Measurements from ENCODE around the gene SLAMF7.
A peak's percentile ranks its signal among the peaks of the same experiment; 100 is the strongest.
"Not testable (repeated sequence)": the region's sequence is repeated elsewhere in the genome, so short reads cannot be mapped to it uniquely, and the experiment has no call there.

SLAMF7 gene

GRCh38 chr1:160720356-160721085 lies 18.5 kb upstream of the SLAMF7 start:
- DNase-seq (ENCODE audit: low spot score) = no peak

DNA sequence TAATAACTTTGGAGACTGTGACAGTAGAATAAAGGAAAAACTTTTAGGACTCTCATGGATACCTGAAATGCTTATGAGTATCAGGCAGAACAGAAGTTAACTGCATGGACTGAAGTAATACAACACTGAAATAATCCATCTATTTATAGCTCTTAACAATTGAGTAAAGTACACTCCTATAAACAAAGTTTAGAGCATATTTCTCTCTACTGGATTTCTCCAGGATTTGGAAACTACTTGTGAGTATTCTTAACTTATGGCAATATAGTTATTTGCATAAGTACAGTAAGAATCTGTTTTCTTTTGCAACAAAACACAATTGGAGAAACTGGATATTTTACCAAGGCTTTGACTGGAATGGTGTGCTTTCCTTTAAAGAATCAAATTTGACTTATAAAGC lies 17.6 kb upstream of the SLAMF7 start:
- no peak for DNase-seq (ENCODE audit: low spot score)

GRCh38 chr1:160722726-160723125 lies 16.3 kb upstream of the SLAMF7 start:
- DNase-seq (ENCODE audit: low spot score) = no peak

DNA sequence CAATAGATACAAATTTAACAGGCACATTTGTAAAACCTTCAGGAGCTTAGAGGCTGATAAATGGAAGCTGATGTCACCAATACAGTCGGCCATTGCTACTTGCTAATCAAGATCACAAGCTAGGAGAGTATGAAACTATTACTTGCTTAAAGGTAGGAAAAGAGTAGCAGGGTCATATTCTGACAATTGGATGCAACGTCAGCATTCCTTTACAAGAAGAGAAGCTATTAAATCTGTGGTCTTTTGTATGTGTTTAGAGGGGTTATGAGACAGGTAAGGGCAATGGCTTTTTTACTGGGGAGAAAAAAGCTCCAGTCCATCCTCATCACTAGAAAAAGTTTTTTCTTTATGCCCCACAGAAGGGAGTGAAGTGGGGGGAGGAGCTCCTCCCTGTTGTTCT lies 15.7 kb upstream of the SLAMF7 start:
- DNase-seq (ENCODE audit: low spot score) = no peak

GRCh38 chr1:160724465-160725242 lies 14.4 kb upstream of the SLAMF7 start:
- no peak for DNase-seq (ENCODE audit: low spot score)

GRCh38 chr1:160726114-160726497 lies 12.9 kb upstream of the SLAMF7 start:
- no peak for DNase-seq (ENCODE audit: low spot score)

DNA sequence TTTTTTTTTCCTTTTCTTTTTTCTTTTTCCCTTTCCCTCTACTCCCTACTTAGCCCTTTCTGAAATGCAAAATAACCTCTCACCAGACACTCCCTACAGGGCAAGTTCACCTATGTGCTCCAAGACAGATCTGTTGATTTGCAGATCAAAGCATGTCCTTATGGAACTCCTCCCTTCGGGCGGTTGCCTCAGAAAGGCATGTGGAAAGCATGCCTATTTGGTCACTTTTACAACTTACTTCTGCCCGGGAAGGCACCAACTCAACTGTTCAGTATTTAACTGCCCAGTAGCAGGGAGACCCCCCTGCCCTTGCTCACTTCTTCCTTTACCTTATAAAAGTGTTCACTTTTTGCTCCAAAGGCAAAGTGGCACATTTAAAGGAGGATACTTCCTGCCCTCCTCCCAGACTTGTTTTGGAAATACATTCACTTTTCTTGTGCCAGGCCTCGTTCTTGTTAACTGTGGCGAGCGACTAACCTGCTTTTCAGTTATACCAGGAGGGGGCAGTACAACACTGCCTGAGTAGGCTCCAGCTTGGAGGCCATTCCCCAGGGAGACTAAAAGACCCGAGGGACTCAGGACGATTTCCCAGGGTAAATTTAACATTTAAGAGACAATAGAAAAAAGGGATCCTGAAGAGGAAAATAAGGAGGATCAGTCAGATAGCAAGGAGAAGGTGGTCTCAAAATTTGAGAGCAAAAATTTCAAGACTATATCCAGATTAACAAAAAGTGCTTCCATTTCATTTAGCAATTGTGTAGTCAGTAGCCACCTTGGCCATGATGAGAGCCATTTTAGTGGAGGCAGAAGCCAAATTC lies 12.3 kb upstream of the SLAMF7 start:
- peak; percentile 43 for DNase-seq (ENCODE audit: low spot score)

GRCh38 chr1:160727316-160727640 lies 11.8 kb upstream of the SLAMF7 start:
- DNase-seq (ENCODE audit: low spot score) = no peak

GRCh38 chr1:160731564-160731963 lies 7.5 kb upstream of the SLAMF7 start:
- not testable (repeated sequence) for DNase-seq (ENCODE audit: low spot score)

GRCh38 chr1:160731990-160732389 lies 7.1 kb upstream of the SLAMF7 start:
- no peak for DNase-seq (ENCODE audit: low spot score)

- DNase-seq (ENCODE audit: low spot score) = no peak
These were observed 5.1 kb upstream of the SLAMF7 start for GRCh38 chr1:160733898-160734297.

- DNase-seq (ENCODE audit: low spot score) = no peak
These were observed 4.7 kb upstream of the SLAMF7 start for GRCh38 chr1:160734301-160734700.

DNA sequence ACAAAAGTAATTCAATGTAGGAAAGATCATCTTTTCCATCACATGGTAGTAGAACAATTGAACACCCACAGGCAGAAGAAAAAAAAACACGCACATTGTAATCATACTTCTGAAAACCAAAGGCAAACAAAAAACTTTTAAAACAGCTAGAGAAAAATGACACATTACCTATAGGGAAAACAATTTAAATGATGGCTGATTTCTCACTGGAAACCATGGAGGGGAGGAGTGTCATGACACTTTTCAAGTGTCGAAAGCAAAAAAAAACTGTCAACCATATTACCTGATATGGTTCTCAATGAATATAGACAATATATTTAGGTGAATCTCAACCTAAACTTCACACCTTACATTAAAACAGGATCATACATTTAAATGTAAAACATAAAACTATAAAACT lies 776 bp upstream of the SLAMF7 start:
- no peak for DNase-seq (ENCODE audit: low spot score)

GRCh38 chr1:160740133-160740688 lies 1.2 kb downstream of the SLAMF7 start:
- DNase-seq (ENCODE audit: low spot score) = no peak

DNA sequence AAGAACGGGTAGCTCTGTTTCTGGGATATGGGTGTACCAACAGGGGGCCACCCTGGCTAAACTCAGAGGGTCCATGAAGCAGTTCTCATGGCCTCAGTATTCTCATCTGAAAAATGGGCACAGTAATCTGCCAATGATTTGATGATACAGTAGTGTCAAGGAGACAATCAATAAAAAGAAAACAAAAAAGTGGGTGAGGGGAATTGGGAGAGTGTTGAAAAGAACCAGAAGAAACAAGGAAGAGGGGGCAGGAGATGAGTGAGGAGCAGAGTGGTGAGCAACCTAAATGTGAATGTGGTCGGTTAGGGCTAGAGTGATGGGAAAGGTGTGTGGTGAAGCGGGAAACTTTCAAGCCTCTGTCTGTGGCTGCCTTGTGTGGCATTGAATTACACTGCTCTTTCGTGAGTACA lies 2.0 kb downstream of the SLAMF7 start:
- DNase-seq (ENCODE audit: low spot score) = no peak

DNA sequence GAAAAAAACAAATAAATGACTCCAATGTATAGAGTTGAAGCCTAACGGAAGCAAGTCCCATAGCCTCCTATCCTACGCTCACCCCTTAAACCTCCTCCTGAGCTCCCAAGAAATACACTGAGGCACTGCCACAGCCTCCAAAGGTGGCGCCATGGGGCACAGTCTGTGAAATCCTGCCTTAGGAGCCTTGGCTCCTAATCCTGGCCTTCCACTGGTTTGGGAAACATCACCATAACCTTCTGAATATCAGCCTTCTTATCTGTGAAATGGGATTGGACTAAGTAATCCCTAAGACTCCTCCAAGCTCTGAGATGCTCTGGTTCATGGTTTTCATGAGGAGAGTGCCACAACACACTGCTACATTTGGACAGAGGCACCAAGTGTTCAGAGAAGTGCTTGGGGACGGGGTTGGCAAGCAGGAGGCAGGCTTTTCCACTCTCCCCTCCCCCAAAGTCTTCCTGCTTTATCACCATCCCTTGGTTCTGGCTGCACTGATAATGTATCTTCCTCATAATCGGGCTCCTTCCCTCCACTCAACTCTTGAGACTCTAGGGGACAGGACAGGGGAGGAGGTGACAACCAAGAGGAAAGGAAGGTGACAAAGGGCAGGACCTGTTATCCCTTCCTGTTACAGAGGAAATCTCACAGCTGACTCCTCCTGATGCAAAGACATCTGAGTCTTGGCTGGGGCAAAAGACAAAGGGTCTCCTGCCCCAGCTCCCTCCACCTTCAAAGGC lies 2.7 kb downstream of the SLAMF7 start:
- no peak for DNase-seq (ENCODE audit: low spot score)

DNA sequence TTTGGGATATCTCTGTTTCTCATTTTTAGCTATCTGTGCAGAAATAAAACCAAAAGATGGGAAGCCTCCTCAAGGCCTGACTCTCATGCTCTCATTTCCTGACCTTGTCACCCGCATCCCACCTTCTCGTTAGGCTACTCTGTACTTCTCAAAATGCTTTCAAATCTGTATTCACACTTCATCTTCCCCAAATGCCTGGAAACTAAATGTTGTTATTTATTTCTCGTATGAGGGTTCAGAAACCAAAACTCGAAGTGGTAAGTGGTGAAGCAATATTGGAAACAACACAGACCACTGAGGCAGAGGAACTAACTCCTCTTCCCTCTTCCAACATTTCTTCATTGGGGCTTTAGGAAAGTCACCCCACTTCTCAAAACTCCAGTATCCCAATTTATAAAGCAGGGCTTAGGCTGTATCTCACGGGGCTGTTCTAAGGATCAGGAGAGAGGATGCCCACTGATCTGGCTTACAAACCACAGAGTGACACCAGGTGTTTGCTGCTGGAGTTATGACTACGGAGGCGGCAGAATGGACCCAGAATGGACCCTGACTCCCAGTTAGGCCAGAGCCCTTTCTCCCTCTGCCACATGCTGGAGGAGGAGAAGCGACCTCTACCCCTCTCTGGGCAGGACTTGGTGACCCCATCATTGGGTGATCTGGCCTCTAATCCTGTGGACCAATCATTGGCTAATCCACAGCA lies 3.5 kb downstream of the SLAMF7 start:
- DNase-seq (ENCODE audit: low spot score) = no peak

- DNase-seq (ENCODE audit: low spot score) = no peak
These were observed 4.2 kb downstream of the SLAMF7 start for GRCh38 chr1:160743266-160743665.

DNA sequence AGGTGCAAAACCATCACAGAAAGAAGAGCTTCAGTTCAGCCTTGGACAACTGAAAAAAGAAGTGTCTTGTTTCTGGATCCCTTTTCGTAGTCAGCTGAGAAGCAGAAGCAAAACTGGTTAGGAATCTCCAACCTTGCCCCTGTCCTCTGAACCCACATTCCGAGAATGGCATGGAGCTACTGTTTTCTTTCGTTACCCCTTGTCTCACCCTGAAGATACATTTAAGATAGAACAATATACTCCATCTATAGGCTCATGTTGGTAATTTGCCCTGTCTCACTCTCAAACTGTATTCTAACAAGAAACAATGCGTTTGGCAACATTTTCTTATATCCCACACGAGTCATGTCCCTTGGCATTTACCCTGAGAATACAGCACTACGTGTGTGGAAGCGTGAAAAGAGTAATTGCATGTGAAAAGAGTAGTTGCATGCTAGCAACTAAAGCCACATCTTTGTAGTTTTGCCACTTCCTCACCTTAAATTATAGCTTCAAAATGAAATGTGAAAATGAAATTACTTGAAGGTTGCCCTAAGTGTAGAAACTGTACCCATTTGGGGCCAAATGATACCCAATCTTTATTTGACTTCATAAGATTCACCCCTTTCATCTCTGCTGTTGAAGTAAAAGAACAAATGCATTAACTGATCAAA lies 5.3 kb downstream of the SLAMF7 start:
- DNase-seq (ENCODE audit: low spot score) = no peak

- no peak for DNase-seq (ENCODE audit: low spot score)
These were observed 5.9 kb downstream of the SLAMF7 start for GRCh38 chr1:160744852-160745520.
